EL (cell line): ENCODE measurements around the gene JADE2.
A peak's percentile ranks its signal among the peaks of the same experiment; 100 is the strongest.
"Not testable (repeated sequence)": the region's sequence is repeated elsewhere in the genome, so short reads cannot be mapped to it uniquely, and the experiment has no call there.

ENCODE experiments used
- DNase-seq: peaks from one replicate; pipeline ENCODE4 v3.0.0-alpha.2; 2016

The JADE2 gene

GRCh38 chr5:134508521-134509195, 16.8 kb upstream of the JADE2 start:
- DNase-seq = no peak

GRCh38 chr5:134509308-134510040, 16.0 kb upstream of the JADE2 start:
- DNase-seq = peak; percentile 71

GRCh38 chr5:134510970-134511795, 14.3 kb upstream of the JADE2 start:
- DNase-seq = peak; percentile 61

GRCh38 chr5:134511796-134512660, 13.4 kb upstream of the JADE2 start:
- peak; percentile 72 for DNase-seq

GRCh38 chr5:134512661-134512999, 12.8 kb upstream of the JADE2 start:
- DNase-seq = no peak

- no peak for DNase-seq
Observed at GRCh38 chr5:134515801-134516200, 9.7 kb upstream of the JADE2 start.

- not testable (repeated sequence) for DNase-seq
Observed at GRCh38 chr5:134516984-134517383, 8.5 kb upstream of the JADE2 start.

- DNase-seq = no peak
Observed at GRCh38 chr5:134517553-134517952, 7.9 kb upstream of the JADE2 start.

- no peak for DNase-seq
Observed at GRCh38 chr5:134519989-134520388, 5.5 kb upstream of the JADE2 start.

GRCh38 chr5:134521841-134522240, 3.6 kb upstream of the JADE2 start:
- DNase-seq = no peak

GRCh38 chr5:134523543-134524271, 1.8 kb upstream of the JADE2 start:
- DNase-seq = no peak

GRCh38 chr5:134524272-134524825, 1.1 kb upstream of the JADE2 start:
- DNase-seq = peak; percentile 78

- DNase-seq = peak; percentile 78
Observed at GRCh38 chr5:134525683-134526482, 413 bp downstream of the JADE2 start.

GRCh38 chr5:134526483-134527155, 1.1 kb downstream of the JADE2 start:
- DNase-seq = peak; percentile 36

GRCh38 chr5:134527156-134527960, 1.9 kb downstream of the JADE2 start:
- DNase-seq = peak; percentile 92

GRCh38 chr5:134527961-134528424, 2.5 kb downstream of the JADE2 start:
- DNase-seq = no peak

- no peak for DNase-seq
Observed at GRCh38 chr5:134528556-134528955, 3.1 kb downstream of the JADE2 start.

- DNase-seq = no peak
Observed at GRCh38 chr5:134529460-134529859, 4.0 kb downstream of the JADE2 start.
